Left ventricle myocardium superior (tissue), 1 donor: ENCODE results near the gene GABBR2. TPM values are rescaled to one million over a fixed set of nuclear protein-coding genes. Genes with fewer than 3 reads are reported as not detected.
A peak's percentile ranks its signal among the peaks of the same experiment; 100 is the strongest.

ENCODE experiments used
- ATAC-seq: fragments of 200-7000 bp; cut with Tn5 transposase; one replicate; pipeline ENCODE4 v1.9.1; 2020; ENCODE audit warnings: mild to moderate bottlenecking, moderate library complexity
- DNase-seq: peaks from one replicate; pipeline ENCODE4 v3.0.0-alpha.2; 2020
- intact Hi-C: fragments of 100-400 bp; cut with micrococcal nuclease; formaldehyde crosslinking; loops from one replicate; pipeline ENCODE4 v1.11.0; 2022
- total RNA-seq: library from RNA; stranded (reverse); fragmentation: NEBNext Ultra II Directional; extraction: Animal tissue kit (Norgen Biotek cat#: 25700); gene quantifications from one replicate; pipeline ENCODE4 v1.2.1, GENCODE V29; 2021
- donor health status: DM: no; HTN: yes; CAD: no; lungs with severe emphysema.

GABBR2 gene
- total RNA-seq, 1 donor from 2014 or later: 0.62 TPM

DNA sequence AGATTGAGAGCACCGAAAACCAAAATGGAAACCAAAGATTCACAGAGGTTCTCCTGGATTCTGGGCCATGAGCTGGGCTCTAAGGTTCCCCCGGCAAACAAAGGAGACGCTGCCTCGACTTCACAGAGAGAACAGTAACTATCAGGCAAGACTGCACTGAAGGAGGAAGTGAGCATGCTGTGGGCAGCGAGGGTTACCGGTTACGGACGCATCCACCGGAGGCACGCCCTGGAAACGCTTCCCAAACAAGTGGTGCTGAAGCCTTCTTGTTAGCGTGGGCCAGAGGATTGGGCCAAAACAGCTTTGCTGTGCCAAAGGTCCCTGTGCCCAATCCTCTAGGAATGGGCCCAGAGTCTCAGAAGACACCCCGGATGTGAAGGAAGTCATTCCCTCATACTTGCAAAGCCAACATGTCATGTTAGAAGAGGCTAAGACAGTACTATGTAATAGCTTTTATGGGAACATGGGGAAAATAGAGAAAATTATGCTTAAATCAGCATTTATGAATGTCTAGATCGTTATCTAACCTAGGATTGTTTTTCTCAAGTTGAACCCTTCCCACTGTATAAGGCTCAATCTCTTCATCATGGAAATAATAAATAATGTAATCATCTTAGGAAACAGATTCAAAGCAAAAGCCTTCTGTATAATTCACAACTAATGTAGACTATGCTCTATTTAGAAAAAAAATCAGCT lies 145.4 kb downstream of the GABBR2 start:
- intact Hi-C loops: no loop called here
- ATAC-seq (no peak), DNase-seq (no peak)

DNA sequence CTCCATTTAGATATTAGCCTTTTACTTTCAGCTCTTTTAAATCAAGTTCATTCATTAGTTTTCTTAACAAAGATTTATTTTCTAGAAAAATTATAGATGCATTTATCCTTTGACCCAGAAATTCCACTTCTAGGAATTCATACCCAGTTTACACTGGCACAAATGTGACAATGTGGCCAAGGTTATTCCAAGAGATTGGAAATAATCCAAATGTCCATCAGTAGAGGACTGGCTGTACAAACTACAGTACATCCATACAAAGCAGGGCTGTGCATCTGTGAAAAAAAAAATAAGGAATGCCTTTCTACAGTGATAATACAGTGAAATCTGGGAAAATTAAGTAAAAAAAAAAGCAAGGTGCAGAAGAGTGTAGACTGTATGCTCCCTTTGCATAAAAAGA lies 149.2 kb downstream of the GABBR2 start:
- DNase-seq (no peak), ATAC-seq (peak; percentile 61)
- intact Hi-C loops: no loop called here

DNA sequence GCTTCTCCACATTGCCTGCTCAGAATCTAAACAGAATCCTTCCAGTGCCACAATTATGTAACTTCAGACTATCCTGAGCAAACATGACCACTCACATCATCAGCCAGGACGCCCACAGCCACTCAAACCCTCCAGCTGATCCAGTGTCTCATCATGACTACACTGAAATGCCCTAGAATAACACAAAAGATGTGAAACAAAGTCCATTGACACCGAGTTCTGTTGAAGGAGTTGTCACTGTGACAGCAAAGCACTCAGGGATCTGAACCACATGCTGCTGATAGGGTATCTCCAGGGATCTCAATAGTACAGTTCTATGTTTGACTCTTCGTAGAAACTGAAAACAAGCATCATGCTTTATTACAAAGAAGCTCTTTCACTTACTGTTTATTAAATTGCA lies 150.2 kb downstream of the GABBR2 start:
- intact Hi-C loops: no loop called here
- DNase-seq: no peak
- ATAC-seq: peak; percentile 25

GRCh38 chr9:98556511-98556910 lies 152.2 kb downstream of the GABBR2 start:
- intact Hi-C loops: no loop called here

DNA sequence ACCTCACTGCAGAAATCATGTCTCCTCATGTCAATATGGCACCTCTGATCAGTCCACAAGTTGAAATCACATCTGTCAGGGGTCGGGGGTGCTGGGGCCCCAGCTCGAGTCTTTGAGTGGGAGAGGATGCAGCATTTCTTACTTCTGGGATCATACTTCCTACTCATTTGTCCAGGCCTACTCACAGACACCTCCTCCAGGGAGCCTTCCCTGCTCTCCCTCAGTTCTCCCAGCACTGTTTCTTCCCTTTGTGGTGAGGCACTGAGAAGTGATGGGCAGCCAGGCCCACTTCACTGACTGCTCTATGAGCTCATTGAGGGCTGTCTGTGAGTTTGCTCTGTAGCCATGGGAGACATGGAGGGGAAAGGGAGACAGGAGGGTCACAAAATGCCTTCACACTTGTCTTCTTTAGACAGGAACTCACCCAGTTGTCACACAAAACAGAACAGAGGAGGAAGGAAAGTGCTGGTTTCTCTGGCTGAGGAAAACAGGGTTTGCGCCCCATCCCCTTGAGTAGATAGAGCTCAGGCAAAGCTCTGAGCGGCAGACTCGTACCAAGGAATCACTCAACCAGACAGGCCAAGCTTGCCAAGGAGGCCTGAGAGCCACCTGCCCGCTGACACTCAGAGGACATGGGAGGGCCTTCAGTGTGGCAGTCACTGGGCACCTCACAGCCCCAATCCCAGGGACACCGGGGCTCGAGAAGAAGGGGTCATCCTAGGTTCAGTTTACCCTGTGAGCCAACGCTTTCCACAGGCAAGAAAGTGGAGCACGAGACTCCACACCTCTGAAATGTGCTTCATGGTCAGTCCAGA lies 152.9 kb downstream of the GABBR2 start:
- ATAC-seq (no peak), DNase-seq (no peak)
- intact Hi-C loops: no loop called here

More at GRCh38 chr9:98556511-98556910, 152.2 kb downstream of the GABBR2 start:
- DNase-seq (no peak), ATAC-seq (no peak)

GRCh38 chr9:98554752-98555151 lies 154.0 kb downstream of the GABBR2 start:
- ATAC-seq (no peak), DNase-seq (no peak)
- intact Hi-C loops: no loop called here

GRCh38 chr9:98552331-98552730 lies 156.4 kb downstream of the GABBR2 start:
- DNase-seq (no peak), ATAC-seq (no peak)
- intact Hi-C loops: no loop called here

- intact Hi-C loops: no loop called here
- DNase-seq (no peak), ATAC-seq (no peak)
Observed at GRCh38 chr9:98551511-98552286, 157.0 kb downstream of the GABBR2 start.

- intact Hi-C loops: no loop called here
- no peak for ATAC-seq
- no peak for DNase-seq
Observed at GRCh38 chr9:98550206-98550820, 158.4 kb downstream of the GABBR2 start.

DNA sequence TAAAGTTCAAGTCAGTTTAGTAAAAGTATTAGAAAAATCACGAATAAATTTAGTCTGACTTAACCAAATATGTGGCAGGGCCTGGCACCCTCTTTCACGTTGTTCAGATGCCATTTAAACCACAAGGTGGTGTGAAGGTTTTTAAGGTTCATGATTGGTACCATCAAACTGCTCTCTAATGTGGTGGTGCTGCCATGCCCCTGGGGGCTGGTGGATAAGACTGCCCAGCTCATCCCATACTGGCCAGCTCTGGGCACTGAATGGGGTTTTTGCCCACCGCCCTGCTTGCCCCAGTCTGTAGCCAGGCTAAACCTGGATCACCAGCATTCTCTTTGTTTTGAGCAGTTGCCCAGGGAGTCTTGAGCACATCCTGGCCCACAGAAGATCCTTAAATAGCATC lies 159.3 kb downstream of the GABBR2 start:
- intact Hi-C loops: no loop called here
- DNase-seq (no peak), ATAC-seq (no peak)

GRCh38 chr9:98547606-98548005 lies 161.1 kb downstream of the GABBR2 start:
- intact Hi-C loops: no loop called here
- DNase-seq (no peak), ATAC-seq (no peak)

DNA sequence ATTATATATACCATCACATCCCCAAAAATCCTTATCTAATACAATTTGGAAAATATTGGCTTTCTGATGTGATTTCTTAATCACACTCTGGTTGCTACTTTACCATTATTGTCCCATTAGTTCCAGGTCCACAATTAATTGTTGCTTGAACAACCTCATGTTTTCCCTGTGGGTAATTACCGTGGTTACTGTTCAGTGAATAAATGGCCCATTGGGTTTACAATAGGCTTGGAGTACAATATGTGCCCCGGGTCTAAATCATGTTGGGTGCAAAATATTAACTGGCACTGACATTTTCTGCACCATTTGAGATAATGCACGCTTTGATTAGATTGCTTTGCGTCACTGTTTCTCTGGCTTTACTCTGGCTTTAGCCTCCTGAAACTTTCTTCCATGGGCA lies 163.7 kb downstream of the GABBR2 start:
- DNase-seq (no peak), ATAC-seq (no peak)
- intact Hi-C loops: no loop called here

DNA sequence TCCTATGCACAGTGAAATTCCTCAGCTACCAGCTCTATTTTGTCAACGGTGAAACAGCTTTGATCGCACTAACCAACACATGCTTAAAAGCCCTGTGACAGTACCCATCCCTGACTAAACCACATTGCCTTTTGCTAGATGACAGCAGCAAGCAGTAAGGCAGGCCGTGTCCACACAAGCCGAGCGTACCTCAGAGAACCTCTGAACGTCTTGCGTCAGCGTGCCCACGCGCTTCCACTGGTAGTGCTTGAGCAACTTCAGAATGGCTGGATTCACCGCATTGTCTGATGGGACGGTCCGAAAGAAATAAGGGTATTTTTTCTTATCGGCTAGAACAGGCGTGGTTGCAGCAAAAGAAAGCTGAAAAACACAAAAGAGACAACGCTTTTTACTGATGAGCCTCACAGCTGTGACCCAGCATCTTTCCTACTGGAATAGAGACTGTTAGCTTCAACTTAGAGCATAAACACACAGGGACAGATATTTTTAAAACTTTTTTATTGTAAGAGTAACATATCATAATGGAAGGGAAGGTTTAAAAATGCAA lies 167.0 kb downstream of the GABBR2 start:
- no peak for ATAC-seq
- intact Hi-C loops: no loop called here
- DNase-seq: no peak

DNA sequence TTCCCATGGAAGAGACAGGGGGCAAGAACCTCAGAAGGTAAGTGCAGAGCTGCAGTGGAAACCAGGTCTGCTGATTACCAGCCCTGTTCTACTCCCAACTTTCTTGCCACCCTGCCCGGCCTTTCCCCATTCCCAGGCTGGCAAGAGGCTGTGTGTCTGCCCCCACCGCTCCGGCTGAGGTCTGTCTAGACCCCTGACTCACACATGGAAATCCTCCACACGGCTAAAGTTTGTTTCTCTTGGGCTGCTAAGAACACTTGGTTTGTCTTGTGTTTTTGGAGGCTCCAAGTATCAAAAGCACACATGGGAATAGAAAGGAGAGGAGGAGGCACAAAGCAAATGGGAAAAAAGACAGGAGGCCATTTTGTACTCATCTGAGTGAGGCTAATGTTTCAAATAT lies 168.3 kb downstream of the GABBR2 start:
- intact Hi-C loops: no loop called here
- ATAC-seq (no peak), DNase-seq (no peak)

DNA sequence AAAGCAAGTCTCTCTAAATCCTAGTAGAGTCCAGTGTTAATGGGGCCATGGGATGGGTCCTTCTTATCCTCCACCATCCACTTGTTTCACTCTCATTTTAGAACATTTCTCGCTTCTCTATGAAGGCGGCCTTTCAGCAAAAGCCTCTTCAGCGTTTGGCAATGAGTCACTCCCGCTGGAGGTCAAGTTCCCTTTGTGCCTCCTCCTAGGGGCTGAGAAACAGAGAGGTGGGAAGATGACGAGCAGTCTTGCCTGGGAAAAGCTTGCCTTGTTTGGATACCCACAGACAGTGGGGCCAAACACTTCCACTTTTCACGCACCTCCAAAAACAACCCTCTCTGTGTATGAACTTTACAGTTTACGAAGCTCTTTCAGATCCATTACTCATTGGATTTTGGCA lies 168.8 kb downstream of the GABBR2 start:
- intact Hi-C loops: no loop called here
- DNase-seq: no peak
- ATAC-seq: no peak

DNA sequence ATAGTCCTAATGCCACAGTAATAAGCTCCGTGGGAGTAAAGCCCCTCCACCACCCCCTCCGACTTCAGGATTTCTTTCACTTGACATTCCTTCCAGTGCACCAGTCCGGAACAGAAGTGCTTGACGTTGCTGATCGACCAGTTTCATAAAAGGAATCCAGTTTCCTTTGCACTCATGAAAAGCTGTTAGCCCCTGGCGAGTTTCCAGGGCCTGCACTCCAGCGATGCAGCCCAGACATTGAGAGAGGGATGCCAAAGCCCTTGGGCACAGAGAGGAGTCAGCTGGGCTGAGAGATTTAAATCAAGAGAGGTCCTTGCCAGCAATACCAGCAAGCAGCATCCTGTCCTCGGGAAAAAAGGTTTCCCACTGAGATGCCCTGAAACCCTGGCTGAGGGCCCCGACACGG lies 170.1 kb downstream of the GABBR2 start:
- DNase-seq (no peak), ATAC-seq (no peak)
- intact Hi-C loops: no loop called here

DNA sequence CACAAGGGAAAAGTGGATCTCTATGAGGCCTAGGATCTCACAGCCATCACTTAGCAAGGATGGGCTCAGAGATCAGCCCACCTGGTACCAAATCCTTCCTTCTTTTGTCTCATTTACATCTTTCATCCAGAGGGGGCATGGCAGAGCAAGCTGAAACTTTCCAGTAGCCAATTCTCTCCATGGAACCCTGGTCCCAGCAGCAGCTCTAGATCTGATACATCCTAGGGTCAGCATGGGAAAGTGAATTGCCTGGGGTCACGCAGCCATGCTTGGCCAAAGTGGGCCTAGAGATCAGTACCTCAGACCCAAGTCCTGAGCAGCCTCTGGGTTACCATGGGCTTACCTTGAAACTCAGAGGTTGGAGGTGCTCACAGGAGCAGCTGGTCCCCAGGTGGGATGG lies 170.5 kb downstream of the GABBR2 start:
- DNase-seq: no peak
- ATAC-seq: no peak
- intact Hi-C loops: no loop called here

GRCh38 chr9:98536542-98537173 lies 172.1 kb downstream of the GABBR2 start:
- ATAC-seq (no peak), DNase-seq (no peak)
- intact Hi-C loops: no loop called here

DNA sequence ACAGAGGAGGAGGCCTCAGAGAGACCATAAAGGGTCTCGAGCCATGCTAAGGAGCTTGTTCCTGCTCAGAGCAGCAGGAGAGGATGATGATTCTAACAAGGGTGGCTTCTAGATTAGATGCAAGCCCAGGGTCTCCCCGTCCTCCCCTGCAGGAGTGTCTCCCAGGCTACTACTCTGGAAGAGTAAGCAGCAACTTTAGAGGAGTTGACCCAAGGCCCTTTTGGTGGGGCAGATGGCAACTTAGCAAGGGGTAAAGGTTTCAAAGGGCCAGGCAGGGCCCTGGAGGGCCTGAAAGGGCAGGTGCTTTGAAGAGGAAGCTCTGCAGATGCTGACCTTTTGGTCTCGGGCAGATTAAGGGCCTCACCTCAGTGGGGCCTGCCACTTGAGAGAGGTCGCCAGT lies 174.9 kb downstream of the GABBR2 start:
- intact Hi-C loops: no loop called here
- ATAC-seq (no peak), DNase-seq (no peak)
